GM18502 (cell line): Measurements from ENCODE around the gene ZFPM1.
"Not testable (repeated sequence)": the region's sequence is repeated elsewhere in the genome, so short reads cannot be mapped to it uniquely, and the experiment has no call there.

Source experiments
- ATAC-seq: cut with Tn5 transposase; IDR thresholded peaks from one replicate; pipeline ENCODE4 v1.9.1; 2021; ENCODE audit warnings: mild to moderate bottlenecking; ENCODE audit not compliant: unreplicated experiment, poor library complexity

Gene ZFPM1

DNA sequence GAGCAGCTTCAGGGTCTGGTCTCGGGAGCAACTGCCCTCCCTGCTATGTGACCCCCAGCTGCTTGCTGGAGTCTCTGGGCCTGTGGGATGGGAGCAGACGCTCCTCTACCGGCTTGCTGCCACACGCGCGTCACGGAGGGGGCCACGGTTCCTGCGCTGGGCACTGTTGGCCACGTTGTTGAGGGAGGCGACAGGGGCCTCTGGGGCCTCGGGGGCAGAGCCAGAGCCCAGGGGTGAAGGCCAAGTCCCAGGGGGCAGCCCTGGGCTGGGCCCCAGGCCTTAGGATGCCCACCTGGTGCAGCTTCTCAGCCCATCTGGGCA is 56.6 kb downstream of the ZFPM1 start:
- no peak for ATAC-seq

DNA sequence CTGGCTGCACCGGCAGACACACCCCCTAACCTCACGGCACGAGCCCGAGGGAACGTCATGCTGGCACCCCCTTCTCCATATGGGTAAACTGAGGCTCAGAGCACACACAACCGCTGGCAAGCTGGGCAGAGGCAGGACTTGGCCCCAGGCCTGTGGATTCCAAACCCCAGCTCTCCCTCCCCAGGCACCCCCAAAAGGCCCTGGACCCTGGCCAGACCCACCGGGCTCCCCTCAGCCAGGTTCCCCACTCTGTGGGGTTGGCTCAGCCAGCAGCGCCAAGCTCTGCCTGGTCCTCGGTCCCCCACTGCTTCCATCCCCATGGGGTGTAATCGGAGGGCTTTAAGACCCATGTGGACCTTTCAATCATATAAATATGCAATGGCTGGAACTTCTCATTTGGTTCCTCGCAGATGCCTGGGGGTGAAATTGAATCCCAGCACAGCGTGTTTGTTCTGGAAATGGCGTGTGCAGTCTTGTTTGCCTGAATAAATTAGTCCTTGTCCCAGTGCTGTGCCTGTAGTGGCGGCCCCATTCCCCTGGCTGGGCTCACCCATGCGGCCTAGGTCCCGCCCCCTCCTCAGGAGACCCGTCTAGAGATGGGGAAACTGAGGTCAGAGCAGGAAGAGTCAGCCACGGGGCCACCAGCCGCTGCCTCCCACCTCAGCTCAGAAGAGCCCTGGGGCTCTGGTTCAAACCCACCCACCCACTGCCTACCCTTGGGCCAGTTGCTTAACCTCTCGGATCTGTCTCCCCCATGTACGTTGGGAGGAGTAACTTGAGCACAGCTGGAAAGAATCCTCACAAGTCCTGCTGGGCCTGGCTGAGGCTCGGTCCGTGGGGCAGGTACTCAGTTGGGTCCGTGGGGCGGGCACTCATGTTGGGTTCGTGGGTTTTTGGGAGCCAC is 57.3 kb downstream of the ZFPM1 start:
- ATAC-seq = no peak

- ATAC-seq = no peak
Observed at GRCh38 chr16:88511060-88511459, 58.0 kb downstream of the ZFPM1 start.

- ATAC-seq = no peak
Observed at GRCh38 chr16:88511906-88512305, 58.8 kb downstream of the ZFPM1 start.

- ATAC-seq = no peak
Observed at GRCh38 chr16:88512728-88513696, 59.9 kb downstream of the ZFPM1 start.

- no peak for ATAC-seq
Observed at GRCh38 chr16:88514070-88514469, 61.0 kb downstream of the ZFPM1 start.

DNA sequence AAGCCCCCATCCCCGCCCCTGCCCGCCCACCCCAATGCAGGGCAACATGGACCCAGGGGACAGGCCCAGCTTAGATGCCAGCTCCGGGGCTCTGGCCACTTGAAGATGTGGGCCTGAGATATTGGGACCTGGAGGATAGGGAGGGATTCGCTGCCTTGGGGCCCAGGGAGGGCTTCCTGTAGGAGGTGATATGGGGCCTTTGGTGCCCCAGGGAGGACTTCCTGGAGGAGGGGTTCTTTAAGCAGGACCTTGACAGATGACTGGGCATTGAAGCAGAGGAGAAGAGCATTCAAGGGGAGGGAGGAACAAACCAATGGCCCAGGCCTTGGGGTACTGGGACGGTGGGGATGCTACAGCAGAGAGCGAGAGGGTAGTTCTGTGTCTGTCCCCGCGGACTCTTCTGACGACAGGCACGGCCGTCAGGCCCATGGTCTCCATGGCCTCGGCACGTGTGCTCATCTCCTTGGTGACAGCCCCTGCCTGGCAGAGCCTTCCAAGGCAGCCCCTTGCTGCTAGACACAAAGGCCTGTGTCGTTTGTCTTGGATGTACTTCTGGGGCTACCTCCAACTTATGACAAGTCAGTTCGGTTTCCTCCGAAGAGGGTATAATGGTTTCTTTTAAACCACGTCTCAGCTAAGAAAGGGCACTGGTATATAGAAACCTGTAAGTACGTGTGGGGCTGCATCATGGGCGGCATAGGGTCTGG is 61.6 kb downstream of the ZFPM1 start:
- no peak for ATAC-seq

DNA sequence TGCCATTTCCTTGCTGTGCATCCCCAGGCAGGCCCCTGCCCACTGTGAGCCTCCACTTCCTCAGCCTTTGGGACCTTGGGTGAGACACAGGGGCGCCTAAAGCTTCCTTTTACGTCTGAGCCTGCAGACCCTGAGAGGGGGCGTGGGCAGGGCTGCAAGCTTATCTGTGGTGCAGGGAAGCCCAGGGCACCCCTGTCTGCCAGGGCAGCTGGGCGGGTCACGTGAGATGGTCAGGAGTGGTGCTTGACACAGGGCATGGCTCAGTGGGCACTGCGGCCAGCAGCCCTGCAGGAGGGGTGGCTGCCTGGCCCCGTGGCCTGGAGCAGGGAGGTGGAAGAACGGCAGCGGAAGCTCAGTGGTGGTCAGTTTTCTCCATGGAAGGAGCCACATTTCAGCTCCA is 62.3 kb downstream of the ZFPM1 start:
- ATAC-seq = no peak

- ATAC-seq = no peak
Observed at GRCh38 chr16:88515925-88516594, 63.0 kb downstream of the ZFPM1 start.

DNA sequence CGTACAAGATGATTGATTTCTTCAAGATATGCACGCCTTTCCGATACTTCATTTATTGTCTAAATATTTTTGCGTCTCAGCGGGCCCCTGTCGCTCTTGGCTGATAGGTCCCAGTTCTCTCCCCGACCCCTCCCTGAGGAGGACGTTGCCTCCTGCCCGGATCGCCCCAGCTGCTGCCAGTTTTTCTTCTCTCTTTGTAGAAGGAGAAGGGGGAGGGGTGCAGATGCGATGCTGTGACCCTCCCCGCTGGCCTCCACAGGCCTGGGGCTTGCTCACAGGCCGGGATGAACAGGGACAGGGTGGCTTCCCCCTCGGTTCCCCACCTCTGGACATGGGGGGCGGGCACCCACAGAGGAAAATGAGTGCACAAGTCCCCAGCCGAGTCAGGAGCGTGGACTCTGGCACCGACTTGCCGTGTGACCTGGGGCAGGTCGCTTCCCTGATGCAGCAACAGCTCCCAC is 63.6 kb downstream of the ZFPM1 start:
- no peak for ATAC-seq

DNA sequence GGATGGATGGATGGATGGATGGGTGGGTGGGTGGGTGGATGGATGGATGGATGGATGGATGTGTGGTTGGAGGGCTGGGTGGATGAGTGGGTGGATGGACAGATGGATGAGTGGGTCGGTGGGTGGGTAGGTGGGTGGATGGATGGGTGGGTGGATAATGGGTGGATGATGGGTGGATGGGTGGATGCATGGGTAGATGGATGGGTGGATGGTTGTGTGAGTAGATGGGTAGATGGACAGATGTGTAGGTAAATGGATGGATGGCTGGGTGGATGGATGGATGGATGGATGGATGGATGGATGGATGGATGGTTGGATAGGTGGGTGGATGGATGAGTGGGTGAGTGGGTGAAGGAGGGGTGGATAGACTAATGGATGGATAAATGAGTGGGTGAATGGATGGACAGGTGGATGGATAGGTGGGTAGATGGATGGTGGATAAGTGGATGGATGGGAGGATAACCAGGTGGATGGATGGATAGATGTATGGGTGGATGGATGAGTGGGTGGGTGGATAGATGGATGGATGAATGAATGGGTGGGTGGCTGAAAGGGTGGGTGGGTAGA is 64.2 kb downstream of the ZFPM1 start:
- ATAC-seq = not testable (repeated sequence)

DNA sequence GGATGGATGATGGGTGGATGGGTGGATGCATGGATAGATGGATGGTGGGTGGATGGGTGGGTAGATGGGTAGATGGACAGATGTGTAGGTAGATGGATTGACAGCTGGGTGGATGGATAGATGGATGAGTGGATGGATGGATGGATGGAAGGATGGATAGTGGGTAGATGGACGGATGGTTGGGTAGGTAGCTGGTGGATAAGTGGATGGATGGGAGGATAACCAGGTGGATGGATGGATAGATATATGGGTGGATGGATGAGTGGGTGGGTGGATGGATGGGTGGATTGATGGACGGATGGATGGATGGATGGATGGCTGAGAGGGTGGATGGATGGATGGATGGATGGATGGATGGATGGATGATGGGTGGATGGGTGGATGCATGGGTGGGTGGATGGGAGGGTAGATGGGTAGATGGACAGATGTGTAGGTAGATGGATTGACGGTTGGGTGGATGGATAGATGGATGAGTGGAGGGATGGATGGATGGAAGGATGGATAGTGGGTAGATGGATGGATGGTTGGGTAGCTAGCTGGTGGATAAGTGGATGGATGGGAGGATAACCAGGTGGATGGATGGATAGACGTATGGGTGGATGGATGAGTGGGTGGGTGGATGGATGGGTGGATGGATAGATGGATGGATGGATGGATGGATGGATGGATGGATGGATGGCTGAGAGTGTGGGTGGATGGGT is 65.5 kb downstream of the ZFPM1 start:
- ATAC-seq = not testable (repeated sequence)

DNA sequence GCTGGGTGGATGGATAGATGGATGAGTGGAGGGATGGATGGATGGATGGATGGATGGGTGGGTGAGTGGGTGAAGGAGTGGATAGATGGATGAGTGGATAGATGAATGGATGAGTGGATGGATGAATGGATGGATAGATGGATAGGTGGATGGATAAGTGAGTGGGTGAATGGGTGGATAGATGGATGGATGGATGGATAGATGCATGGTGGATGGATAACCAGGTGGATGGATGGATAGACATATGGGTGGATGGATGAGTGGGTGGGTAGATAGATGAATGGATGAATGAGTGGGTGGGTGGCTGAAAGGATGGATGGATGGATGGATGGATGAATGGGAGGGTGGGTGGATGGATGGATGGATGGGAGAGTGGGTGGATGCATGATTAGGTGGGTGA is 66.2 kb downstream of the ZFPM1 start:
- no peak for ATAC-seq

DNA sequence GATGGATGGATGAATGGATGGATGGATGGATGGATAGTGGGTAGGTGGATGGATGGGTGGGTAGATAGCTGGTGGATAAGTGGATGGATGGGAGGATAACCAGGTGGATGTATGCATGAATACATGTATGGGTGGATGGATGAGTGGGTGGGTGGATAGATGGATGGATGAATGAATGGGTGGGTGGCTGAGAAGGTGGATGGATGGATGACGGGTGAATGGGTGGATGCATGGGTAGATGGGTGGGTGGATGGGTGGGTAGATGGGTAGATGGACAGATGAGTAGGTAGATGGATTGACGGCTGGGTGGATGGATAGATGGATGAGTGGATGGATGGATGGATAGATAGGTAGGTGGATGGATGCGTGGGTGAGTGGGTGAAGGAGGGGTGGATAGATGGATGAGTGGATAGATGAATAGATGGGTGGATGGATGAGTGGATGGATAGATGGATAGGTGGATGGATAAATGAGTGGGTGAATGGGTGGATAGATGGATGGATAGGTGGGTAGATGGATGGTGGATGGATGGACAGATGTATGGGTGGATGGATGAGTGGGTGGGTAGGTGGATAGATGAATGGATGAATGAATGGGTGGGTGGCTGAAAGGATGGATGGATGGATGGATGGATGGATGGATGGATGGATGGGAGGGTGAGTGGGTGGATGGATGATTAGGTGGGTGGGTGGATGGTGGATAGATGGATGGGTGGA is 67.0 kb downstream of the ZFPM1 start:
- ATAC-seq = no peak

GRCh38 chr16:88521674-88522073 is 68.6 kb downstream of the ZFPM1 start:
- no peak for ATAC-seq

DNA sequence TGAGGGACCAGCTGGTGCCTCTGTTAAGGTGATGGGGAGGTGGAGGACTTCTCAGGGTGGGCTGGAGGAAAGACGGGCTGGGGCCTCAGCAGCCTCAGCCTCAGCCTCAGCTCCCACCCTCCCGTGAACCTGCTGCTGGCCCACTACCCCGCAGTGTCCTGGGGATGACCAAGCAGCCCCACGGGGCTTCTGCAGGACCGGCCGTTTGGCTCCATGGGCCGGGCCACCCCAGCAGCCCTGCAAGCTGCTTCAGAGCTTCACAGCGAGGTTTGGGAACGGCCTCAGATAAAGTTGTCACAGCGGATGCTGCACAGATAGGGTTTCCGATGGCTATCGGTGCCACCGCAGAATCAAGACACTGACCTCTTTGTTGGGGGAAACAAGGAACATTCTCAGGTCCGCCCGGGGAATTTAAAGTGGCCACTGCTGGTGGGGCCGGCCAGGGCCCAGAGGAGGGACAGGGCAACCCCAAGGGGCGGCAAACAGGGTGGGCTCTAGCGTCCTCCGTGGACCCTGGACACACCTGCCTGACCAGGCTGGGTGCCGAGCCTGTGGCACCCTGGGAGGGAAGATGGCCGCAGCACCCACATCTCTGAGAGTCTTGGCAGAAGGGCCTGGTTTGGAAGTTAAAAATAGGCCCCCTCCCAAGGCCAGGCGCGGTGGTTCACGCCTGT is 69.3 kb downstream of the ZFPM1 start:
- no peak for ATAC-seq

DNA sequence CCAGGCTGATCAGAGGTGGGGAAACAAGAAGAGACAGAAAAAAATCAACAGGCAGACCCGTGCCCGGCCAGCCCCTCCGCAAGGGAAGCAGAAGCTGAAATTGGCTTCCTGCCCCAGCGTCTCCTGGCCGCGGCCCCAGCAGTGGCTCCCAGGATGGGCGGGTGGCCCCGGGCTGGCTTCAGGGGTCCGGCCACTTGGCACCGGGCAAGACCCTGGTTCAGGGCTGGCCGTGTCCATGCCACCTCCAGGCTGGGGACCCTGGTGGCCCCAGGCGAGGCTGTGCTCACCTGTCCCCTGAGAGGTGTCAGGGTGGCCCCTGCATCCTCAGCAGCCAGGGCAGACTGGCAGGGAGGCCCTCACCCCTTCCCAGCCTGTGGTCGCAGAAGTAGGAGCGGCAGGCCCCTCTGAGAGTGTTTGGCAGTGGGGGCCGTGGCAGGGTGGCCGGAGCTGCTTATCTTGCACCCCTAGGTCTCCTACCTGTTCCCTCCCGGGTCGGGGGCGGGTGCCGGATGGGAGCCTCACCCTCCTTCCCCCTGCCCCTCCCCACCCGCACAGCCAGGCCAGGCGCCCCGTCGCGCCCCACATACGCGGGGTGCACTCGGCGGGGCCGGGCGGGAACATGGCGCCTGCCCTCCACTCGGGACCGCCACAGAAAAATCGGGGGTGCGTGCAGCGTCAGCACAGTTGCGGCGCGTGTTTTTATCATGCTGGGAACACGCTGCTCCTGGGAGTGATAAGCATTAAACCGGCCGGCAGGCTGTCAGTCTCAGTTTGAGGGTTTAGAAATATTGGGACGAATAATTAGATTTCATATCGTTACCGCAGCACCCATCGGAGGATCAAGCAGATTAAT is 70.5 kb downstream of the ZFPM1 start:
- ATAC-seq = no peak
